IMR-90 (cell line): Measurements from ENCODE around the gene QDPR. TPM values are rescaled to one million over a fixed set of nuclear protein-coding genes. Genes with fewer than 3 reads are reported as not detected.
A peak's percentile ranks its signal among the peaks of the same experiment; 100 is the strongest.

Experiments used
- ATAC-seq: fragments of 200-7000 bp; cut with Tn5 transposase; 2 replicates; pipeline ENCODE4 v1.9.1; 2020; ENCODE audit warnings: low read depth, mild to moderate bottlenecking, moderate library complexity
- BruUV-seq: library from RNA; stranded (reverse); fragments of 400-500 nt; replicated peaks from 2 replicates; lab custom pipeline; 2021; lab: Mats Ljungman, UMichigan
- CTCF ChIA-PET: fragments of 300-600 bp; formaldehyde crosslinking; extraction: SDS; loops from one replicate; lab custom pipeline; 2021; ENCODE audit warnings: antibody characterized with exemption; lab: Yijun Ruan, JAX
- POLR2A ChIA-PET: fragments of 300-600 bp; sonication (Branson Sonifier 250); formaldehyde crosslinking; loops from one replicate; lab custom pipeline; 2022; ENCODE audit warnings: antibody characterized with exemption; ENCODE audit not compliant: unreplicated experiment; lab: Charles Lee
- DNase-seq: peaks from one replicate; pipeline ENCODE4 v3.0.0; 2013
- H2AFZ ChIP-seq: replicated peaks from 2 replicates; pipeline ENCODE3; 2013; ENCODE audit warnings: low read length, mild to moderate bottlenecking; ENCODE audit not compliant: poor library complexity
- H2AK5ac ChIP-seq: 2 replicates; pipeline ENCODE4 v1.6.1; 2013; ENCODE audit warnings: low read depth, low read length, inconsistent platforms
- H2AK9ac ChIP-seq: replicated peaks from 2 replicates; pipeline ENCODE3; 2013; ENCODE audit warnings: mild to moderate bottlenecking, low read depth, low read length, moderate library complexity; ENCODE audit not compliant: poor library complexity
- H2BK120ac ChIP-seq: 2 replicates; pipeline ENCODE4 v1.6.1; 2013; ENCODE audit warnings: low read depth, low read length, inconsistent platforms
- H2BK15ac ChIP-seq: 3 replicates; pipeline ENCODE4 v1.6.1; 2013; ENCODE audit warnings: low read depth, low read length, inconsistent platforms
- H2BK20ac ChIP-seq: 2 replicates; pipeline ENCODE4 v1.6.1; 2013; ENCODE audit warnings: low read depth, mild to moderate bottlenecking, inconsistent platforms, low read length, moderate library complexity
- H2BK5ac ChIP-seq: 2 replicates; pipeline ENCODE4 v1.6.1; 2013; ENCODE audit warnings: mild to moderate bottlenecking, low read depth, low read length, inconsistent platforms; ENCODE audit not compliant: poor library complexity, severe bottlenecking
- H3K14ac ChIP-seq: replicated peaks from 2 replicates; pipeline ENCODE4 v1.6.1; 2013; ENCODE audit warnings: low read depth, low read length, inconsistent platforms
- H3K18ac ChIP-seq: 2 replicates; pipeline ENCODE4 v1.6.1; 2013; ENCODE audit warnings: low read depth, low read length, control low read depth
- H3K23ac ChIP-seq: 2 replicates; pipeline ENCODE4 v1.6.1; 2013; ENCODE audit warnings: low read depth, low read length, inconsistent platforms
- H3K27ac ChIP-seq: 2 replicates; pipeline ENCODE4 v1.5.1; 2013; ENCODE audit warnings: mild to moderate bottlenecking, control low read depth, low read length; ENCODE audit not compliant: insufficient read depth
- H3K27me3 ChIP-seq: 2 replicates; pipeline ENCODE4 v1.6.1; 2013; ENCODE audit warnings: low read length; ENCODE audit not compliant: control insufficient read depth, insufficient read depth
- H3K36me3 ChIP-seq: 2 replicates; pipeline ENCODE4 v1.6.1; 2013; ENCODE audit warnings: low read length, mixed read lengths; ENCODE audit not compliant: control insufficient read depth, insufficient read depth
- H3K4ac ChIP-seq: 2 replicates; pipeline ENCODE4 v1.6.1; 2013; ENCODE audit warnings: low read depth, low read length, inconsistent platforms
- H3K4me1 ChIP-seq: 2 replicates; pipeline ENCODE4 v1.6.1; 2013; ENCODE audit warnings: low read length, mixed read lengths; ENCODE audit not compliant: control insufficient read depth, insufficient read depth
- H3K4me2 ChIP-seq: 2 replicates; pipeline ENCODE4 v1.6.1; 2013; ENCODE audit warnings: low read depth, mild to moderate bottlenecking, control low read depth, low read length, moderate library complexity
- H3K4me3 ChIP-seq: 2 replicates; pipeline ENCODE4 v1.5.1; 2013; ENCODE audit warnings: low read depth, mild to moderate bottlenecking, control low read depth, low read length, moderate library complexity; ENCODE audit not compliant: insufficient read depth
- H3K56ac ChIP-seq: 2 replicates; pipeline ENCODE4 v1.6.1; 2013; ENCODE audit warnings: low read length, inconsistent platforms; ENCODE audit not compliant: insufficient read depth; ENCODE audit errors: extremely low read depth
- H3K79me1 ChIP-seq, 2 experiments: 2 replicates each; pipeline ENCODE4 v1.6.1; 2013; ENCODE audit warnings: low read length in 2 of 2, inconsistent platforms in 1 of 2, low read depth in 1 of 2
- H3K9ac ChIP-seq: 2 replicates; pipeline ENCODE4 v1.6.1; 2013; ENCODE audit warnings: low read depth, low read length, control low read depth
- H3K9me1 ChIP-seq: 2 replicates; pipeline ENCODE4 v1.6.1; 2013; ENCODE audit warnings: low read length, inconsistent platforms; ENCODE audit not compliant: insufficient read depth
- H3K9me3 ChIP-seq: 2 replicates; pipeline ENCODE4 v1.6.1; 2013; ENCODE audit warnings: low read length; ENCODE audit not compliant: control insufficient read depth, insufficient read depth
- H4K20me1 ChIP-seq: 2 replicates; pipeline ENCODE4 v1.6.1; 2013; ENCODE audit warnings: low read length, inconsistent platforms; ENCODE audit not compliant: insufficient read depth
- H4K5ac ChIP-seq: 2 replicates; pipeline ENCODE4 v1.6.1; 2013; ENCODE audit warnings: mild to moderate bottlenecking, low read depth, low read length, control low read depth
- H4K8ac ChIP-seq, 2 experiments: 2 replicates each; pipeline ENCODE4 v1.6.1; 2013; ENCODE audit warnings: low read depth in 2 of 2, low read length in 2 of 2, control low read depth in 1 of 2, inconsistent platforms in 1 of 2
- H4K91ac ChIP-seq: 2 replicates; pipeline ENCODE4 v1.6.1; 2013; ENCODE audit warnings: low read depth, low read length, inconsistent platforms; ENCODE audit not compliant: insufficient read depth
- CEBPB ChIP-seq: IDR thresholded peaks from 2 replicates; pipeline ENCODE4 v1.6.1; 2012; ENCODE audit warnings: low read depth, low read length, improper control_type of control experiment
- CHD1 ChIP-seq: IDR thresholded peaks from 2 replicates; pipeline ENCODE4 v1.6.1; 2012; ENCODE audit warnings: low read depth, low read length, improper control_type of control experiment
- FOS ChIP-seq: fragments of 150-350 bp; IDR thresholded peaks from 2 replicates; pipeline ENCODE4 v1.6.1; 2016; ENCODE audit warnings: low read depth, low read length
- MAFK ChIP-seq: IDR thresholded peaks from 2 replicates; pipeline ENCODE4 v1.6.1; 2012; ENCODE audit warnings: low read depth, low read length, improper control_type of control experiment
- MAZ ChIP-seq: IDR thresholded peaks from 2 replicates; pipeline ENCODE4 v1.6.1; 2012; ENCODE audit warnings: low read depth, mild to moderate bottlenecking, low read length, improper control_type of control experiment, moderate library complexity, borderline replicate concordance
- RFX5 ChIP-seq: IDR thresholded peaks from 2 replicates; pipeline ENCODE4 v1.8.0; 2012; ENCODE audit warnings: low read depth, mild to moderate bottlenecking, low read length, moderate library complexity
- WGBS, 2 experiments: methylation state at CpG; one replicate each; pipeline versions ENCODE4 v1.1.5 to v1.1.7; 2013; ENCODE audit warnings: missing lambda C conversion rate in 2 of 2; ENCODE audit not compliant: insufficient read length in 1 of 2; ENCODE audit errors: extremely low coverage in 2 of 2; 5-methylcytosine and 5-hydroxymethylcytosine counted together
- dilution Hi-C: fragments of 300-500 bp; cut with HindIII; formaldehyde crosslinking; loops from one replicate; pipeline ENCODE4 v1.14.3; 2018; ENCODE audit warnings: low sequenced_read_pairs; ENCODE audit not compliant: unreplicated experiment
- in situ Hi-C: fragments of 300-500 bp; cut with MboI; formaldehyde crosslinking; loops from 3 replicates; pipeline ENCODE4 v1.14.3; 2019; ENCODE audit warnings: low sequenced_read_pairs, inconsistent platforms, mixed read lengths
- intact Hi-C: fragments of 100-400 bp; cut with micrococcal nuclease; formaldehyde crosslinking; loops from 2 replicates; pipeline ENCODE4 v1.10.0; 2022
- polyA plus RNA-seq, 3 experiments: library from polyadenylated mRNA; depleted of rRNA; stranded (reverse); fragments of >200 nt; gene quantifications; 2 replicates each; pipeline ENCODE4 v1.2.3, GENCODE V29; 2012; ENCODE audit warnings: low replicate concordance in 1 of 3
- total RNA-seq: library from RNA; depleted of rRNA; stranded (reverse); fragments of >200 nt; gene quantifications from 2 replicates; pipeline ENCODE4 v1.2.3, GENCODE V29; 2012

QDPR gene
- total and polyA plus RNA-seq, 2 of the 4 experiments (the other 2 are of a cell fraction), result 10.4 to 31.1 TPM

GRCh38 chr4:17517664-17518063, 5.8 kb upstream of the QDPR start:
- no peak overlapping the region for H2BK120ac ChIP-seq
- no peak overlapping the region for H3K18ac ChIP-seq
- no peak overlapping the region for H4K5ac ChIP-seq
- H3K9me1 ChIP-seq, result no peaks in the 10 kb centered on the region
- no CpG with 5 or more reads among the region's 5 CpGs for WGBS, 2 experiments
- H2BK15ac ChIP-seq, result no peak overlapping the region
- ChIA-PET POLR2A (no interaction called here), CTCF (no interaction called here)
- no peak overlapping the region for H4K8ac ChIP-seq
- H3K4ac ChIP-seq, result no peak overlapping the region
- no peak for DNase-seq
- 0 out of 2 replicates have a peak overlapping the region, but pooled peaks have one; percentile 14 for H3K23ac ChIP-seq
- no peak overlapping the region for H2BK5ac ChIP-seq
- ATAC-seq, result no peak
- H4K91ac ChIP-seq, result no peak overlapping the region
- H2AK5ac ChIP-seq, result no peak overlapping the region
- H3K4me3 ChIP-seq, result no peak overlapping the region
- no peak overlapping the region for H3K27ac ChIP-seq
- H3K9me3 ChIP-seq, result no peaks in the 10 kb centered on the region
- no peak overlapping the region for H2AK9ac ChIP-seq
- no peak overlapping the region for H3K9ac ChIP-seq
- H3K79me1 ChIP-seq, result no peaks in the 10 kb centered on the region
- no peak overlapping the region for H3K56ac ChIP-seq
- BruUV-seq, result no TSS peak
- H3K4me2 ChIP-seq, result no peak overlapping the region
- no peaks in the 10 kb centered on the region for H3K4me1 ChIP-seq
- in situ Hi-C loops (no loop called here), dilution Hi-C loops (no loop called here), intact Hi-C loops (no loop called here)
- H2AFZ ChIP-seq, result no peak overlapping the region
- TF ChIP-seq RFX5 (no peak), FOS (no peak), MAZ (no peak), CEBPB (no peak), CHD1 (no peak), MAFK (no peak)
- H3K14ac ChIP-seq, result no peak overlapping the region
- H2BK20ac ChIP-seq, result no peak overlapping the region
- H3K27me3 ChIP-seq, result peaks cover 32% of the 10 kb centered on the region
- H3K36me3 ChIP-seq, result no peaks in the 10 kb centered on the region
- H4K20me1 ChIP-seq, result no peaks in the 10 kb centered on the region
